H9 (cell line): Measurements from ENCODE around the gene RIPK1. TPM values are rescaled to one million over a fixed set of nuclear protein-coding genes. Genes with fewer than 3 reads are reported as not detected.

ENCODE experiments used
- DNase-seq: peaks from one replicate; pipeline ENCODE4 v3.0.0-alpha.2; 2017
- H2AFZ ChIP-seq: one replicate; pipeline ENCODE4 v1.6.1; 2013; ENCODE audit warnings: mild to moderate bottlenecking, low read length, control low read depth, moderate library complexity
- H2AK5ac ChIP-seq: 2 replicates; pipeline ENCODE4 v1.6.1; 2013; ENCODE audit warnings: low read length, control low read depth, mixed read lengths; ENCODE audit not compliant: insufficient read length
- H2BK120ac ChIP-seq: one replicate; pipeline ENCODE4 v1.6.1; 2013; ENCODE audit warnings: low read depth, mild to moderate bottlenecking, low read length, control low read depth, inconsistent platforms; ENCODE audit not compliant: poor library complexity, severe bottlenecking
- H2BK12ac ChIP-seq: 2 replicates; pipeline ENCODE4 v1.6.1; 2013; ENCODE audit warnings: low read length, control low read depth, mixed read lengths, low read depth; ENCODE audit not compliant: insufficient read length
- H2BK15ac ChIP-seq: 2 replicates; pipeline ENCODE4 v1.6.1; 2013; ENCODE audit warnings: low read depth, low read length, control low read depth
- H2BK20ac ChIP-seq: one replicate; pipeline ENCODE4 v1.6.1; 2013; ENCODE audit warnings: low read depth, mild to moderate bottlenecking, low read length, control low read depth, inconsistent platforms; ENCODE audit not compliant: poor library complexity, severe bottlenecking
- H2BK5ac ChIP-seq: 2 replicates; pipeline ENCODE4 v1.6.1; 2013; ENCODE audit warnings: low read length, control low read depth, mixed read lengths; ENCODE audit not compliant: insufficient read length
- H3K14ac ChIP-seq: 2 replicates; pipeline ENCODE4 v1.6.1; 2013; ENCODE audit warnings: low read length, control low read depth; ENCODE audit not compliant: insufficient read depth
- H3K18ac ChIP-seq: 2 replicates; pipeline ENCODE4 v1.6.1; 2013; ENCODE audit warnings: low read depth, mild to moderate bottlenecking, mixed read lengths, low read length, control low read depth; ENCODE audit not compliant: insufficient read length
- H3K23ac ChIP-seq: 2 replicates; pipeline ENCODE4 v1.6.1; 2013; ENCODE audit warnings: low read length, control low read depth, mixed read lengths, low read depth; ENCODE audit not compliant: insufficient read length
- H3K23me2 ChIP-seq: 2 replicates; pipeline ENCODE4 v1.6.1; 2013; ENCODE audit warnings: low read depth, mild to moderate bottlenecking, mixed read lengths, low read length, control low read depth; ENCODE audit not compliant: insufficient read length, poor library complexity, severe bottlenecking
- H3K27ac ChIP-seq: 2 replicates; pipeline ENCODE4 v1.5.1; 2013; ENCODE audit warnings: low read length, control low read depth, mixed read lengths, low read depth; ENCODE audit not compliant: insufficient read length
- H3K27me3 ChIP-seq: 2 replicates; pipeline ENCODE4 v1.6.1; 2013; ENCODE audit warnings: low read length, control low read depth, inconsistent platforms; ENCODE audit not compliant: insufficient read depth
- H3K4ac ChIP-seq: 2 replicates; pipeline ENCODE4 v1.6.1; 2013; ENCODE audit warnings: low read depth, mild to moderate bottlenecking, control low read depth, inconsistent platforms, low read length, moderate library complexity
- H3K4me1 ChIP-seq: 2 replicates; pipeline ENCODE4 v1.6.1; 2013; ENCODE audit warnings: low read length, control low read depth, inconsistent platforms; ENCODE audit not compliant: insufficient read depth
- H3K4me2 ChIP-seq: 2 replicates; pipeline ENCODE4 v1.6.1; 2013; ENCODE audit warnings: low read length, control low read depth, mixed read lengths; ENCODE audit not compliant: insufficient read length, insufficient read depth
- H3K56ac ChIP-seq: 2 replicates; pipeline ENCODE4 v1.6.1; 2013; ENCODE audit warnings: low read depth, mild to moderate bottlenecking, mixed read lengths, low read length, control low read depth; ENCODE audit not compliant: insufficient read length
- H3K79me1 ChIP-seq: 2 replicates; pipeline ENCODE4 v1.6.1; 2013; ENCODE audit warnings: low read depth, mild to moderate bottlenecking, moderate library complexity, low read length, control low read depth, inconsistent platforms; ENCODE audit not compliant: insufficient read depth, poor library complexity, severe bottlenecking
- H3K79me2 ChIP-seq: 2 replicates; pipeline ENCODE4 v1.6.1; 2013; ENCODE audit warnings: low read length, control low read depth, inconsistent platforms; ENCODE audit not compliant: insufficient read depth
- H3K9ac ChIP-seq: 2 replicates; pipeline ENCODE4 v1.6.1; 2013; ENCODE audit warnings: low read length, control low read depth, mixed read lengths; ENCODE audit not compliant: insufficient read length; ENCODE audit errors: extremely low read depth
- H3K9me3 ChIP-seq: one replicate; pipeline ENCODE4 v1.6.1; 2013; ENCODE audit warnings: low read depth, low read length, inconsistent platforms; ENCODE audit not compliant: control insufficient read depth
- H3T11ph ChIP-seq: one replicate; pipeline ENCODE4 v1.6.1; 2013; ENCODE audit warnings: mild to moderate bottlenecking, low read length, control low read depth, inconsistent platforms
- H4K20me1 ChIP-seq: one replicate; pipeline ENCODE4 v1.6.1; 2013; ENCODE audit not compliant: control insufficient read depth, insufficient read length, insufficient read depth
- H4K5ac ChIP-seq: 2 replicates; pipeline ENCODE4 v1.6.1; 2013; ENCODE audit warnings: low read depth, mild to moderate bottlenecking, mixed read lengths, low read length, control low read depth; ENCODE audit not compliant: insufficient read length
- H4K8ac ChIP-seq: replicated peaks from 2 replicates; pipeline ENCODE4 v1.6.1; 2013; ENCODE audit warnings: low read length, control low read depth, mixed read lengths, low read depth; ENCODE audit not compliant: insufficient read length
- H4K91ac ChIP-seq: 2 replicates; pipeline ENCODE4 v1.6.1; 2013; ENCODE audit warnings: low read depth, mild to moderate bottlenecking, moderate library complexity, mixed read lengths, low read length, control low read depth; ENCODE audit not compliant: insufficient read length
- H3K27ac Mint-ChIP-seq, 3 experiments: 2 replicates in 2 of 3; 3 replicates in 1 of 3; pipeline ENCODE4 v1.8.0; 2020 to 2021; ENCODE audit warnings: mixed read lengths in 3 of 3, mild to moderate bottlenecking in 1 of 3, moderate library complexity in 1 of 3
- H3K27me3 Mint-ChIP-seq: 2 replicates; pipeline ENCODE4 v1.8.0; 2021; ENCODE audit warnings: low read depth, mild to moderate bottlenecking, moderate library complexity, mixed read lengths
- H3K36me3 Mint-ChIP-seq, 3 experiments: 2 replicates in 2 of 3; 3 replicates in 1 of 3; pipeline ENCODE4 v1.8.0; 2020 to 2021; ENCODE audit warnings: low read depth in 3 of 3, mixed read lengths in 3 of 3; ENCODE audit not compliant: insufficient read depth in 1 of 3
- H3K4me1 Mint-ChIP-seq, 2 experiments: 2 replicates each; pipeline ENCODE4 v1.8.0; 2020; ENCODE audit warnings: mixed read lengths in 2 of 2
- H3K4me3 Mint-ChIP-seq, 2 experiments: 2 replicates in 1 of 2; 3 replicates in 1 of 2; pipeline ENCODE4 v1.8.0; 2020 to 2021; ENCODE audit warnings: mild to moderate bottlenecking in 2 of 2, mixed read lengths in 2 of 2, moderate library complexity in 1 of 2
- H3K9me3 Mint-ChIP-seq, 2 experiments: 2 replicates in 1 of 2; 3 replicates in 1 of 2; pipeline ENCODE4 v1.8.0; 2020; ENCODE audit warnings: mild to moderate bottlenecking in 2 of 2, mixed read lengths in 2 of 2, moderate library complexity in 1 of 2
- WGBS: extraction: QIAGEN DNeasy Blood & Tissue Kit; methylation state at CpG from one replicate; pipeline ENCODE4 v1.1.7; 2013; ENCODE audit warnings: missing lambda C conversion rate, low lambda C conversion rate, mixed read lengths; ENCODE audit not compliant: insufficient read length; ENCODE audit errors: extremely low coverage; 5-methylcytosine and 5-hydroxymethylcytosine counted together
- total RNA-seq: library from RNA; stranded (reverse); gene quantifications from 2 replicates; pipeline ENCODE4 v1.2.1, GENCODE V29; 2021
- TF ChIP-seq, protein P1 (sequence below): fragments of 200-600 bp; sonication (generic); conservative IDR thresholded peaks from 3 replicates; pipeline ENCODE4 v1.8.0; 2021; ENCODE audit warnings: antibody characterized with exemption, mild to moderate bottlenecking

RIPK1 gene
- total RNA-seq, 1 experiment from 2014 or later, result 24.6 TPM

DNA sequence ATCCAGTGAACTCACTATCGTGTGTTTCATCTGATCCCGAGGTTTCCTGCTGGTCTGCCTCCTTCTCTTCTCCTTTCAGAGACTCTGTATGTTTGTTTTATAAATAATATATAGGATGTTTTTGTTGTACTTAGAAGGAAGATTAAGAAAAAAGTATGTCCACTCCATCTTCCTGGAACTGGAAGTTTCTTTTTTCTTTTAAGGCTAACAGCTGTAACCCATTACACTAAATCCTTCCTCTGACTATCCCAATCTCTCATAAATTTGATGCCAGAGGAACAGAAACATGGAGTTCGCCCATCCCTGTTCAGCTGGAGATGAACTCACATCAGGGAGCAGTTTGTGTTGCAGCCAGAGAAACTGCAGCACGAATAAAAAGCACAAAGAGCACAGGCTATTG lies 20.7 kb downstream of the RIPK1 start:
- H3K4me1 Mint-ChIP-seq, result no peaks in the 10 kb centered on the region
- H3K27ac Mint-ChIP-seq, result no peak overlapping the region
- Histone ChIP-seq H3K9ac (no peak overlapping the region), H3K4me2 (no peak overlapping the region), H3K23ac (no peak overlapping the region), H3K79me2 (no peaks in the 10 kb centered on the region), H3K27ac (no peak overlapping the region), H3K18ac (no peak overlapping the region), H2BK12ac (no peak overlapping the region), H3K14ac (no peak overlapping the region), H3K9me3 (peaks cover 57% of the 10 kb centered on the region), H3K27me3 (no peaks in the 10 kb centered on the region), H3K4me1 (no peaks in the 10 kb centered on the region), H3K79me1 (no peaks in the 10 kb centered on the region), H4K5ac (no peak overlapping the region), H2BK5ac (no peak overlapping the region), H3K23me2 (no peaks in the 10 kb centered on the region), H4K8ac (no peak overlapping the region), H2BK20ac (no peak overlapping the region), H4K91ac (no peak overlapping the region), H3T11ph (no peak overlapping the region), H2BK120ac (no peak overlapping the region), H2AK5ac (no peak overlapping the region), H3K4ac (no peak overlapping the region), H3K56ac (no peak overlapping the region), H4K20me1 (no peaks in the 10 kb centered on the region), H2BK15ac (no peak overlapping the region), H2AFZ (no peak overlapping the region)
- no peak overlapping the region for H3K4me3 Mint-ChIP-seq
- H3K9me3 Mint-ChIP-seq, result peaks cover 59 to 60% of the 10 kb centered on the region in 2 experiments
- WGBS, result no CpG with 5 or more reads among the region's 4 CpGs
- DNase-seq, result no peak
- TF ChIP-seq, protein P1, sequence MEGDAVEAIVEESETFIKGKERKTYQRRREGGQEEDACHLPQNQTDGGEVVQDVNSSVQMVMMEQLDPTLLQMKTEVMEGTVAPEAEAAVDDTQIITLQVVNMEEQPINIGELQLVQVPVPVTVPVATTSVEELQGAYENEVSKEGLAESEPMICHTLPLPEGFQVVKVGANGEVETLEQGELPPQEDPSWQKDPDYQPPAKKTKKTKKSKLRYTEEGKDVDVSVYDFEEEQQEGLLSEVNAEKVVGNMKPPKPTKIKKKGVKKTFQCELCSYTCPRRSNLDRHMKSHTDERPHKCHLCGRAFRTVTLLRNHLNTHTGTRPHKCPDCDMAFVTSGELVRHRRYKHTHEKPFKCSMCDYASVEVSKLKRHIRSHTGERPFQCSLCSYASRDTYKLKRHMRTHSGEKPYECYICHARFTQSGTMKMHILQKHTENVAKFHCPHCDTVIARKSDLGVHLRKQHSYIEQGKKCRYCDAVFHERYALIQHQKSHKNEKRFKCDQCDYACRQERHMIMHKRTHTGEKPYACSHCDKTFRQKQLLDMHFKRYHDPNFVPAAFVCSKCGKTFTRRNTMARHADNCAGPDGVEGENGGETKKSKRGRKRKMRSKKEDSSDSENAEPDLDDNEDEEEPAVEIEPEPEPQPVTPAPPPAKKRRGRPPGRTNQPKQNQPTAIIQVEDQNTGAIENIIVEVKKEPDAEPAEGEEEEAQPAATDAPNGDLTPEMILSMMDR, result no peak
- H3K36me3 Mint-ChIP-seq, result peaks cover 67 to 69% (median 68%) of the 10 kb centered on the region in 3 experiments
- H3K27me3 Mint-ChIP-seq, result peaks cover 6% of the 10 kb centered on the region
